ENCODE results near the gene RTL5.

The RTL5 gene

DNA sequence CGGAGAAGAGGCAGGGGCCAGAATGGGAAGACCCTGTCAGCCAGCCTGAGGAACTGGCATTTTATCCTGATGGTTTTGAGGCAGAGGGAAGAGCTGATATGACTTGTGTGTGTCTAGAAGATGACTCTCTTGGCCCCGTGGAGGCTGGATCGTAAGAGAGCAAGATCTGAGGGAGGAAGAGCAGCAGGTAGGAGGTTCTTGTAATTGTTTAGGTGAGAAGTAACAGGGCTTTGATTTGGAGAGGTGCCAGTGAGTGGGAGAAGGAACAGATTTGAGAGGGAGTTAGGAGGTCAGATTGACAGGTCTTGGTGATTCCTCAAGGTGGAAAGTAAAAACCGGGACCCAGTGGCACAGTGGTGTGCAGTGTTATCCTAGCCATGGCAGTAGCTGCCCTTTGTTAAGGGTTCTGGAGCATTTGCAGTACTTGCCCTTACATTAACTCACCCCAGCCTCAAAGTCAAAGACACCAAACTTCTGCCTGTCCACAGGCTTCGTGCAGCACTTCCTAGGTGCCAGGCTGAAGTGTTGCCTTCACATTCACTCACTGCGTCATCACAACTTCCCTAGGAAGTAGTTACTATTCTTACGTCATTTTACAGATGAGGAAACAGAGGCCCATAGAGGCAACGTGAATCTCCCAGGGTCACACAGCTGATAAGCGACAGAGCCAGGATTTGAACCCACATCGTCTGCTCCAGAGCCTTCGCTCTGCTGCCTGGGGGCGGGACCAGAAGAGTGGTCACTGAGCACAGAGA, 23.7 kb downstream of the RTL5 start:
- no peak for DNase-seq

DNA sequence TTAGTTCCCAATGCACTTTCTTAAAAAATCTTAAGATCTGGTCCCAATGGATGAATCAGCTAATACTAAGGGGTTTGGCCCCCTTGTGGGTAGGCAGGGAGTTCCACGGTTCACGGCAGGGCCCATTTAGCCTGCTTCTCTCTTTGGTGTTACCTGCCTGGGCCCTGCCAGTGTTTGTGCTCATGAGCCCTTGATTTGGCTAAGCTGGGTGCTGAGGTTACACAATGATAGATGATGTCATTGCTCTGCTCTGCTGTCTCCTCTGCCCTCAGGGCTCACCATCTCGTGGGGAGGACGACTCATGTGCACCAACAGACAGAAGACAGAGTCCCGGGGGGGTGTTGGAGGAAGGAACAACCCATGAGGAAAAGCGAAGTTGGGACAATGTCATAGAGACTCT, 24.4 kb downstream of the RTL5 start:
- DNase-seq = no peak

DNA sequence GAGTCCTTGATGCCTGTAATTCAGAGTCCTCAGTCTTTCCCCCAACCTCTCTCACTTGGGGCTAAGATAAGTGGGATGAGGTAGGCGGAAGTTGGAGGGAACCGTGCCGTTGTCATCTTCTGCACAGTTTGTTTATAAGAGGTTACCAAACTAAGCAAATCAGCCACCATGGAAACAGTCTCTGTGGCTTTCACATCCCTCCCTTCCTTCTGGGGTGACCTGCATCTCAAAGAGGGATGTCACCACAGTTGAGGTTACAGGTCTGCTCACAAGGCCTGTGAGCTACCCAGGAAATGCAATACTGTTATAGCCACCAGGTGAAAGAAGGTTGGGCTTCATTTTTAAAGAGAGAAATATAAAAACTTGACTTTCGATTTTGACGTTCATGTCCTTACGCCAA, 26.3 kb downstream of the RTL5 start:
- DNase-seq = no peak

DNA sequence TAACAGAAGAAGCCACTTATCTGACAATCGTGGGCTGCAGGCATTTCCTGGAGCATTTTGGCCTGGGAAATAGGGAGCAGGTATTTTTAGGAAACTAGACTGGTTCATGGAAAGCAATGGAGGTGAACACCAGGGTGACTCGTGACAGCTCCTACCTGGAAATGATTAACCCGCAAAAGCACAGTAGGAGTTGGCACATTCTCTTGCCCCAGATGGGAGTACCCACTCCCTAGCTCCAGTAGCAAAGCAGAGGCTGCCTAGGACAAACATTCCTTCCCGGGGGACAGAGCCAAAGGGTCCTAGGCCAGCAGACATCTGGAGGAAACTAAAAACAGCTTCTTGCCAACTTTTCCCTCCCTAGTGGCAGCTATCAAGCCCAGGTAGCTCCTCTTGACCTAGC, 29.0 kb downstream of the RTL5 start:
- no peak for DNase-seq

DNA sequence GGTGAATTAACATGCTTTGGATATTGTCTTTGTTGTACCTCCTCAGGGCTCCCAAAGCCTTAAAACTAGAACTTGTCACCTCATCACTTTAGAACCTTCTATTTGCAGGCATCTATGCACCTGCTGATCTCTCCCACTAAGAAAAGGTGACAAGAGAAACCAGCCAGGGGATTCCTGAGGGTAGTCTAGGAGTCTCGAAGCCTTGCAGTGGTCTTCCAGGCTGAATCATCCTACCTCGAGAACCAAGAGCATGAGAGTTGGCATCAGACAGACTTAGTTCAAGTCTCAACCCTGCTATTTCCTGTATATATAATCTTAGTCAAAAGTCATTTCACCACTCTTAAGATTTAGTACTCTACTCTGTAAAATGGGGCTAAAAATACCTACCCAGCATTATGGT, 29.6 kb downstream of the RTL5 start:
- DNase-seq = no peak

DNA sequence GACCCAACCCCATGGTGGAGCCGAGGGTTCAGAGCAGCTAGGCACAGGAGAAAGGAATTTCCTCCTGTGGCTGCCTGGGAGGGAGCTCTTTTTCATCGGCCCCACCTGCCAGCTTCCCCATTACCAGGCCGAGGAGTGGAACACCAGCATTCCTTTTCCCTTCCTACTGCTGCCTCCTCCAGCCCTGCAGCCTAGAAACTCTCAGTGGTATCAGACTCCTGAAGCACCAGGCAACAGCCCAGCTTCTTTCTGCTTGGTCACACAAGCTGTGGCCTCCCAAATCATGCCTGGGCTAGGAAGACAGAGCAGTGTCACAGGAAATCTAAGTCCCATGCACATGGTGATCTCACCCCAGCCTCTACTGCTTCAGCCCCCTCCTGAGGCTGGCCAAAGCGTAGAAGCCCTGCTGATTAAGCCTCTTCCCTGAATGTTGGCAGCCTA, 30.1 kb downstream of the RTL5 start:
- no peak for DNase-seq

DNA sequence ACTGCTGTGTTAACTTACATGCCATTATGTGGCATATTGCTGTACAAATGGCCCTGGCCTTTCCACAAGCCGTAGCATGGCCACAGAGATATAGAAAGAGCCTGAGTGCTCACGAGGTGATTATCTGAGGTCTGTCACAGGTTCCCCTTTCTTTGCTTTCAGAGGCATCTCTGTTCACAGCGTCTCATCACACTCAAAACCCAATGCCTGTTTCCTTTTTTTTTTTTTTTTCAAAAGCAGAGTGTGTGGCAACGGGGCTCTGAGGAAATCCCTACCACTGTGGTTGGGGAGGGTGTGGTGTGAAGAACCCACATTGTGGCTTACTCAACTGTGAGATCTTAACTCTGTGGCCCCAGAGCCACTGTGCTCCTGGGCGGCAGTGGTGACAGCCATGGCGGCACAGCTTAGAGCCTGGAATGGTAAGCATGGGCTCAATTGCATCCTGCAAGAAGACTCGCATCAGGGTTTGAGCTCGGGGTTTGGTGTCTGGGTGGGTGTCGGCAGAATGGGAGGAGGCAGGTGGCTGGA, 30.8 kb downstream of the RTL5 start:
- DNase-seq = no peak

DNA sequence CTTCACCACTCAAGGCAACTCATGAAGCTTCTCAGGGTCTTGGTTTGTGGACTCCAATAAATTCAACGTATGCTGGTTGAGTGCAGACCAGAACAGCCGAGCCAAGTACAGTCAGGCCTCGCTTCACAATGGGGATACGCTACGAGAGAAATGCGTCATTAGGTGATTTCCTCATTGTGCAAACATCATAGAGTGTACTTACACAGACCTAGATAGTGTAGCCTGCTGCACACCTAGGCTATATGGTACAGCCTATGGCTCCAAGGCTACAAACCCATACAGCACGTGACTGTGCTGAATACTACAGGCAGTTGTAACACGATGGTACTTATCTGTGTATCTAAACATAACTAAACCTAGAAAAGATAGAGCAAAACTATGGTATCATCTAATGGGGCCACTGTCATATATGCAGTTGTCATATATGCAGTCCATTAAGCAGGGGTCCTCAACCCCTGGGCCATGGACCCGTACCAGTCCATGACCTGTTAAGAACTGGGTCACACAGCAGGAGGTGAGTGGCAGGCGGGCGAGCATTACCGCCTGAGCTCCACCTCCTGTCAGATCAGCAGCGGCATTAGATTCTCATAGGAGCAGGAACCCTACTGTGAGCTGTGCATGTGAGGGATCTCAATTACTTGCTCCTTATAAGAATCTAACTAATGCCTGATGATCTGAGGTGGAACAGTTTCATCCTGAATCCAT, 31.5 kb downstream of the RTL5 start:
- DNase-seq = peak in 1 of 3 experiments; percentile 17

DNA sequence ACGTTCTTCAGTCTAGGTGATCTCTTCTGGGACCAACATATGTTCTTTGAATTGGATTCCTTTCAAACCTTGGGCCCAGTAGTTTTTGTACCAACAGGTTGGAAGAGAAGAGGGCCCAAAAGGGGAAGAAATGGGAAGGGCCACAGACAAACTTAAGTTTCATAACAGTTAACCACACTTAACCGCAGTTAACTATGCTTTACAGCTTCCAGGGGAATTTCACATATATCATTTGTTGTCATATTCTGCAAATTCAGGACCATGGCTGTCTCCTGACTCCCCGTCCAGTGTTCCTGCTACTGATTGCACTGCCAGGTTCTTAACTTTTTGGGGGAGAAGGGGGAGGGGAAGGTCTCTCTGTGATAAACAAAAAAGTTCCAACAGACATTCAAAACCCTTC, 34.6 kb downstream of the RTL5 start:
- no peak for DNase-seq

DNA sequence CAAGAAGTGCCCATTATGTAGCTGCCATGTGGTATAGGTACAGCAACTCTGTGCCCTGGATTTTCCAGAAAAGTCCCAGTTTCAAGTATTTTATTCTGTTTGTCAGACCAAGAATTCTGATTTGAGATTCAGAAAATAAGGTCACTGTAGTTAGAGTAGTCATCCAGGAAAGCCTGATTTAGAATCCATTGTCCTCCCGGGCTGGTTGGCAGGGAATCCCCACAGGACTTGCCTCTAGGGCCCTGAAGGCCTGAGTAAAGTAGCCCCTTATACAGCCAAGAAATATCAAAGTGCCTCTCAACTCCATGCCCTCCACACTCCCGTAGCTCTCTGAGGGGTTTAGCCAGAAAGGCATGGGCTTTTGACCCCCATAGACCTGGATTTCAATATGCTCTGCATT, 36.3 kb downstream of the RTL5 start:
- no peak for DNase-seq

DNA sequence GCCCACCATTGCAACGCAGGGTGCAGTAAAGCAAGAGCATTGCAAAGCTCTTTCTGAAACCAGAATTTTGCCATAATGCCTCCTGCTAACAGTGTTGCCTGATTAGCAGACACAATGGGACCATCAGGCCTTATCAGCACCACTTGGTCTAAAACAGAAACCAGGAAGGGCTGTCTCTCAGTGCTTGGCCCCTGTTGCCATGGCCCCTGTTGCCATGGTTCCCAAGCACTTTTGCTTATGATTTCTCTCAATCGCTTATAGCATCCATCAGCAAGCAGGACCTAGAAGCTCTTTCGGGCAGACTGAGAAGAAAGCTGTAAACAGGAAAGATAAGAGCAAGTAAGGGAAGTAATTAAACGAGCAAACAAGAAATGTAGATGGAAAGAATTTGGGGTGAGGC, 36.8 kb downstream of the RTL5 start:
- peak; percentile 32 to 90 (median 69) for DNase-seq

DNA sequence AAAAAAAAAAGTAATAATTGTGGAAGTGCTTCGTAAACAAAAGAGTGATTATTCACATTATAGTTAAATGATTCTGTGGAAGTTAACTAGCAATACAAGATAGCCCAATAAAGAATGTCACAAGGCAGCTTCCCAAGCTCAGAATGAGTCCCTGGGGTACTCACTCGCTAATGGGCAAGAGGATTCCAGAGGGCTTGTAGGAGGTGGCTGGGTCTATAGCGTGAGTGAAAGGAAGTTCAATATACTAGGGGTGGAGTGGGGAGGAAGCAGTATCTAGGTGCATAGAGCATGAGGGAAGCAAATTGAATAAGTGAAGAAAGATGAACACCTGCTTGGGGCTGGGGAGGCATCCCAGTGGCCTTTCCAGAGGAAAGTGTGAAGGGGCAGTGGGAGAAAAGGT, 42.5 kb downstream of the RTL5 start:
- no peak for DNase-seq

DNA sequence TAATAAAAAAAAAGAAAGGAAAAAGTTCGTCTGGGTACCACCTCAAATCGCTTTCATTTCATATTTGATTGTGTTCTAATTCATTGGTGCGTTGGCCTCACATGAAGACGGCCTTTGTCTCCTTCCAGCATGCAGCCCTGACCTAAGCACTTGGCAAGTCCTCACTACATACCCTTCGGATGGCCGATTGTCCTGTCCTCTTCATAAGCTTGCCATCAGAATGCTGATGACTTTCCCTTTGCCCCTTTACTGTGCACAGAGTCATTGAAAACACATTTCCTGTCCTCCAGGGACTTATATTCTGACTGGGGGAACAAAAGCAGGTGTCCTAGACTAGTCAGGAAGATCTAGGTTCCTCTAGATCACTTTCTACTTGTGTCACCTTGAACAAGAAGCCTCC, 43.0 kb downstream of the RTL5 start:
- no peak for DNase-seq

DNA sequence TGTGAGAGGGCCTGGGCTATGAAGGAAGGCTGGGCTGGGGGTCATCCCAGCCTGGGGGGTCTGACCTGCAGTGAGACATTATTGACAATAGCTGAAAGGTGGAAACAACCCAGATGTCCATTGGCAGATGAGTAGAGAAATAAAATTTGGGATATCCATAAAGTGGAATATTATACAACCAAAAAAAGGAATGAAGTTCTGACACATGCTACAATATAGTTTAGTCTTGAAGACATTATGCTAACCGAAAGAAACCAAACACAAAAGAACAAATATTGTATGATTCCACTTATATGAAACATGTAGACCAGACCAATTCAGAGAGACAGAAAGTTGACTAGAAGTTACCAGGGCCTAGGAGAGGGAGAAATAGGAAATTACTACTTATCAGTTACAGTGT, 44.7 kb downstream of the RTL5 start:
- DNase-seq = no peak

DNA sequence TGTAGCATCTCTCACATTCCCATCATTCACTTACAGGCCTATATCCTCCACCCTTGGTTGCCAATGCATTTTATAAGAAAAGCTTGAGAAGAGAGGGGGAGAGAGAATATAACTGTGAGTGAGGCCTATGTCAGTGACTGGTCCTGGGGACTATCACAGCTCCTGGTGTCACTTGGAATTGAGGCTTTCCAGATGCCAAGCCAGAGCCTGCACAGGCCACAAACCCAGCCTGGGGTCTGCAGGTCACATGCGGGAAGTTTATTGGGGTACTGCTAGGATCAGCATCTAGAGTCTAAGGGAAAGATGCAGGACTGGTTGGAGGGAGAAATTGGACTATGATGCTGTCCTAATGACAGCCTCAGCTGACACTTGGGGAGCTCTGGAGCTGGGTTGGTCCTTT, 47.6 kb downstream of the RTL5 start:
- DNase-seq = no peak

DNA sequence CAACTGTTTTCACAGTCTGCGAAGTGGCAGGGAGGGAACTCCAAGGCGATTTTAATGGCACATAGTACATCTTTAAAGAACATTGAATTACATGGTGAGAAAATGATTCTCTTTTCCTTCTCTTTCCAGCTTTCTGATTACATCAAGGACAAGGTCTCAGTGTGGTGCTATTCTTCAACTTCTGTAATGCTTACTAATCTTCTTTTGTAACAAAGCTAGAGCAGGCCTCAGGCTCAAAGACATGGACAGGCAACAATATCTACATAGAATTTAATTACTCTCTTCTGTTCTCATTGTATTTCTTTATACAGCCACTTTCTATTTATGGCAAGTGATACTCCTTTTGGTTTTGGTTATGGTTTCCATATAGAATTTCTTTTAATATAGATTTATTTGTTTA, 48.4 kb downstream of the RTL5 start:
- no peak for DNase-seq

DNA sequence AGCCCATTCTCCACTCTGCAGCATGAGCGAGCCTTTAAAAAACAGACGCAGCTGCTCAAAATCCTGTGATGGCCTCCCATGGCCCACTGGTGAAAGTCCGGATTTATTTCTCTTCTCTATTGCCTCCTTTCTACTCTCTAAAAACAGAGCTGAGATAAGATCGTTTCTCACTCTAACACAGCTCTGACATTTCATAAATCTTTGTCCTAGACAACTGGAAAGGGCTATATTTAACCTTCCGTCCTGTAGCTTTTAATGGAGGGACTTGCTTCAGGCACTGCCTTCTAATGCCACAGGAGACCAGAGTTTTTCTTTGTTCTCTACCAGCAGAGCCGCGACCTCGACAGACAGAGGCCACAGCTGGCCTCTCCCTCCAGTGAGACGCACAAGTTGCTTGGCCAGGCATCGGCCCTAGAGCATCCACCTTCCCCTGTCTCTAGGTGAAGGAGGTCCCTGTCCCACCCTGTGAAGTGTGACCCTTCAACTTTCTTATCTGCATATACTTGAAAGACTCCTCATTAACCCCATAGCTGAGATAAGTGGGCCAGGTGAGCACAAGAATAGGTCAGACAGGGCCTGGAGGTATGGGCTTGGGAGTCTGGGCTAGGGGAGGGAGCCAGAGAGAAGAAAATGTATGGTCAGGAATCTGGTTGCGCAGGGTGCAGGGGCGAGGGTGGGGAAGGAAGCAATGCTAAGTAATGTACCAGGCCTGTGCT, 50.0 kb downstream of the RTL5 start:
- DNase-seq = no peak

DNA sequence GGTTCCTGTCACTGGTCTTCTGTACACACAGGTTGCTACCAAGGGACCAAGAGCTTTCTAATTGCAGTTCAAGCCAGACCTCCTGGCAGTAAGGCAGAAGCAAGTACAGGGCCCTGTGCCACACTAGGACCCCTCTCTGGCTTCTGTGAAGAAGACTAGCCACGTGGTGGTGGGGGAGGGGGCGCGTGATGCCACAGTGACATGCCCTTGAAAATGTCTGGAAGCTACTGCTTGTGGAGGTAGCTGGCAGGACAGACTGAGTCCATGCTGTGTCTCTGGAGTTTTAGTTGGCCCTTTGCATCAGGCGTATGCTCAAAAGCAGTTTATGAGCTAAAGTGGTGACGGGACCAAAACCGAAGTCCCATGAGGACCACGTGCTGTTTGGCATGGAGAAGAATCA, 50.9 kb downstream of the RTL5 start:
- no peak for DNase-seq

DNA sequence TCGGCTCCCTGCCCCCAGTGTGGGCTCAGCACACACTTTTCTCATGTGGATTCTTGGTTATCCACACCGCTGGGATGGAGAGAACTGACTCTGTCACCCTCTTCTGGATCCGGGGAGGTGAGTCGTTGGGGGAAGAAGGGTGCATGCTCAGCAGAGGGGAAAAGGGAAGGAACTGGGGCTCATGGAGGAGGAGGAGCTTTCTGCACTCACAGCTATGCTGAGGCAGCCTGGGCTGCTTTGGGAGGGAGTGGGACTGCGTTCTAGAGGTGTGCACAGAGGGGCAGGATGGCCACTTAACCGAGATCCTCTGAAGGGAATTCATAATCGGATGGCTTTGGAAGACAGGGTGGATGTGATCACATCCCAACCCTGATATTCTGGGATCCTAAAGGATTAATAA, 51.6 kb downstream of the RTL5 start:
- DNase-seq = no peak

DNA sequence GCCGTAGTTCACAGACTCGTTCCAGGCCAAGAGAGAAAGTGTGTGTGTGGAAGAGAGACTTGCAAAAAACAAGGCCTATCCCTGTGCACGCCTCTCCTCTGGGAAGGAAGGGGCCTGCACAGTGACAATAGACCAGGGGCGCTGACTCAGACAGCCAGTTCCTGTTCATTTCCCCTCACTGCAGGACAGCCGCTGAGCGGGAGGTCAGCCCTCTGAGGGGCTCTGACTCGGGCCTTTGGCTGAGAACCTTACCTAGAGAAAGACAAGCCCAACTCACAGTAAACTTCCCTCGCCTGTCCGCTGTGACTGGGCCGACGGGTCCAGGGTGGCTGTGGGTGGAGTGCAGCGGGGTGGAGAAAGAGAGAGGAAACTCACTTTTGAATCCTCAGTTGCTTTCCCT, 52.1 kb downstream of the RTL5 start:
- no peak for DNase-seq

DNA sequence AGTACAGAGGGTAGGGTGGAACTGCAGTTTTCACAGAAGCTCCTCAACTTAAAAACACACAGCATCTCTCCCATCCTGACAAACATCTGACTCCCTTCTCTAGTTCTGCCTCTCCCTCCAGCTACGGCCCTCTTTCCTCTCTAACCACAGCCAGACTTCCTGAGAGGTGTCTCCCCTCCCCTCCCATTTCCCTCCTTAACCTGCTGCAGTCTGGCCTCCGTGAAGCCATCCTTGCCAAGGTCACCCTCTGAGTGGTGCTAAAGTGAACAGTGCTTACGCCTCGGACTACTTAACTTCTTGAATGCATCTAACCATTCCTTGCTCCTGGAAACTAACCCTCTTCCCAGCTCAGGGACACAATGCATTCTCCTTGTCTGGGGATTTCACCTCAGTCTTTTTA, 53.3 kb downstream of the RTL5 start:
- no peak for DNase-seq
